Measurements from ENCODE around the gene FAF2.

Gene FAF2

DNA sequence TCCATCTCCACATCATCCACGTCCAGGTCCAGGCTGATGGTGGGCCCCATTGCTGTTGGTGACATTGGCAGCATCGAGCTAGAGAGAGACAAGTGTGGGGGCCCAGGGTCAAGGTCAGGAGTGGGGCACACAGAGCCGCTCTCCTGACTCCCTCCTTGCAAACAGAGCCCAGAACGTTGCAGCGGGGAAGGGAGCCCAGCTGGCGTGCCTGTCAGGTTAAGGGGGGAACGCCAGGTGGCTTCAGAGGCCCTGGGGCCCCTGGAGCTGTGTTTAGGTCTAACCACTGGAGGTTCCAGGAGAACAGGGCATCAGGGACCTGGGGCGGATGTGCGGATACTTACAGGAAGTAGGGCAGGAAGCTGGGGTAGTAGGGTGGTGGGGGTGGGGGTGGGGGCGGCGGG is 81.6 kb downstream of the FAF2 start:
- DNase-seq (ENCODE audit: low read depth in 2 of 3, low spot score in 1 of 3): no peak

DNA sequence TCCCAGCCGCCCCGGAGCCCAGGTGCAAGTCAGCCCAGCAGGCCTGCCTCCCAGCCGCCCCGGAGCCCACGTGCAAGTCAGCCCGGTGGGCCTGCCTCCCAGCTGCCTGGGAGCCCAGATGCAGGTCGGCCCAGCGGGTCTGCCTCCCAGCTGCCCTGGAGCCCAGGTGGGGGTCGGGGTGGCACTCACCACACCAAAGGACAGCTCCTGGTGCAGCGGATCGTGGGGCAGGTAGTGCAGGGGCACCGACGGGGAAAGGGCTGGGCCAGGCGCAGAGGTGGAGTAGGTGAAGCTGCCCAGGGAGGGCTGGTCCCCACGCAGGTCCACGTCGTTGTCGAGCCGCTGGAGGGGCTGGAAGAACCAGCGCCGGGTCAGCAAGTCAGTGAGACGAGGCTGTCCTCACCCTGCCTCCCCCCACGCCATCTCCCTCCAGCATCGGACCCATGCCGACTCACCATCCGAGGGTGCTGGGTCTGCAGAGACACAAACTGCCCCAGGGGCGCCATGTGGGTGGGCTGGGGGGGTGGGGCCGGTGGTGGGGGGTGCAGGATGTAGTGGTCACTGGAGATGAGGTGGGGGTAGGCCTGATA is 82.3 kb downstream of the FAF2 start:
- DNase-seq (ENCODE audit: low read depth in 2 of 3, low spot score in 1 of 3): no peak

DNA sequence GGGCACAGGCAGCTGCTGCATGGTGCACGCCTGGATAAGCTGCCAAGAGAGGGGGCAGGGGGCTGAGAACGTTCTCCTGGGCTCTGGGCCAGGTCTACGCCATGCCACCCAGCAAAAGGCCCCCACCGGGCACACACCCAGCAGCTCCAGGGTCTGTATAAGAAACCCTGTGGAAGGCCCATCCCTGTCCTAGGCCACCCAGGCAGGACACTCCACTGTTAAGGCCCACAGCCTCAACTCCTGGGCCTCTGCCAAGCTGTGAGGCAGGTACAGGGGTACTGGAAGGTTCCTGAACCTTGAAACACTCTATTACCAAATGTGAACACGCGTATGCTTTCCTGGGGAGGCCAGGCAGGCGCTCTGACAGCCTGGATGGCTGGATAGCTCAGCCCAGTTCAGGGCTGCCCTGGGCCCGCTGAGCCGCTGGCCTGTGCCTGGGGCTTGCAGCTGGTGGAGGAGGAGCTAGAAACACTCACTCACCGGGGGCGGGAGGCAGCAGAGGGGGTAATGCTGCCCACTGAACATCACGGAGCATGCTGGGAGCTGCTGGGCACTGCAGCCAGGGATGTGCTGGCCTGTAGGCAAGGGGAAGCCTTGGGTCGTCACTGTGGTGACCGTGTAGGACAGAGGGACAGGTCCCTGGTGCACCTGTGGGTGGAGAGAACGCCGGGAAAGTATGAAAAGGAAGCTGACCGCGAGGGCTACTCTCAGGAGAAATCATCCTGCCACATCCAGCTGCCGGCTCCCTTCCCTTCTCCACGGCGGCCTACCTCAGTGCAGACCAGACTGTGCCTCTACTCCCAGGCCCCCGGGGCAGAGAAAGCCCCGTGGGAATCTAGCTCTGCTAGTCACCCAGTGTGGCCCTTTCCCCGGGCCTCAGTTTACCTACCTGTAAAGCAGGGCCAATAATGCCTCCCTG is 83.1 kb downstream of the FAF2 start:
- DNase-seq (ENCODE audit: low read depth in 2 of 3, low spot score in 1 of 3): no peak

DNA sequence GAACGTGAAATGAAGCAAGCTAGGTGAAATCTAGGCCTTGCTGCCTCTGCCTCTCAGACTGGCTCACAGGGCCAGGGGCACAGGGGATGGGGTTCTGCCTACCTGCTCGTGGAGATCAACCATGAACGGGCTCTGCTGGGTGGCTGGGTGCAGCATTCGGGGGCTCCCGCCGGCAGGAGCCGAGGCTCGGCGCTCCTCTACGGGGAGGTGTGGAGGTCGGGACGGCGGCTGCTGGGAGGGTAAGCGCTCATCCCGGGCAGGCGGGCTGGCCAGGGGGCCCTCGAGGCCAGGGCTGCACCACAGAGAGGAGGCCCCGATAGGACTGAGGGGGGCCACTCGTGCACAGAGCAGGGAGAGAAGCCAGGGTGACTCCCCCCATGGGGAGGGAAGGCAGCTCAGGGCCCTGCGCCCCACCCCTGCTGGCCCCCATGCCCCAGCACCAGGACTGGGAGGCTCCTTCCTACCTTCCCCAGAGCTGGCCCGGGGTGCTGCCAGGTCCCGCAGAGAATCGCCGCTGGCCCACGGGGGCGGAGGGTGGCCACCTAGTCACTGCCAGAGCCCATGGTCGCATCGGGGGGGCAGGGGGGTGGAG is 83.8 kb downstream of the FAF2 start:
- no peak for DNase-seq (ENCODE audit: low read depth in 2 of 3, low spot score in 1 of 3)

DNA sequence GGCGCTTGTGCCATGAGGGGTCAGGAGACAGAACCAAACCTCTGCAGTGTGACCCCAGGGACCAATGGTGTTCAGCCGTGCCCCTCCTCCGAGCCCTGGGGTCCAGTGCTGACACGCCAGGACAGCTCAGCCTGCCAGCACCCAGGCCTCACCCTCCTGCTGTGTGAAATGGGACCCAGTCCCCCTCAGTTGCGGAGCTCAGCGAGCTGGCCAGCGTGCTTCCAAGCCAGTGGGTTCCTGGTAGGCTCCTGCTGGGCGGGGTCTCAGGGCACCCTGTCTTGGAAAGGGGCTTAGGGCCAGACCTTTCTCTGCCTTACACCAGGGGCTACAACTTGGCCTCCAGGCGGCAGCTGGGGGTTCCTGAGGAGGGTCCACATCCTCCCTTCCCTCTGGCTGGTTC is 84.6 kb downstream of the FAF2 start:
- DNase-seq (ENCODE audit: low read depth in 2 of 3, low spot score in 1 of 3): no peak

GRCh38 chr5:176533390-176533789 is 85.2 kb downstream of the FAF2 start:
- DNase-seq (ENCODE audit: low read depth in 2 of 3, low spot score in 1 of 3): no peak

GRCh38 chr5:176533894-176534611 is 85.9 kb downstream of the FAF2 start:
- DNase-seq (ENCODE audit: low read depth in 2 of 3, low spot score in 1 of 3): no peak

DNA sequence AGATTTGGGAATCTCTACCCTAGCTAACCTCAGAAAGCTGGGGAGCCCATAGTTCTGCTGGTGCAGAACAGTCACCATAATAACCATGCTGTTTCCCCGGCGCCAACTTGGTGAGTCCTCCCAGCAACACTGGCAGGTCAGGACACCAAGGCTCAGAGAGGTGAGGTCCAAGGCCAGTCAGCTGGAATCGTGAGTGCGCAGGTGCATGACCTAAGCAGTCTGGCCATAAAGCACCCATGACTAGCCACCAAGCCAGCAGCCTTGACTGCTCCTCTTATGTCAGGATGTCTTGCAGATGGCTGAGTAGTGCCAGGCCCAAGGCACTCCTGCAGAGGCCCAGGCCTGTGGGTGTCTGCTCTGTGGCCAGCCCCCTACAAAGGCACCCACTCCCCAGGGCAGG is 86.5 kb downstream of the FAF2 start:
- no peak for DNase-seq (ENCODE audit: low read depth in 2 of 3, low spot score in 1 of 3)

GRCh38 chr5:176535101-176535663 is 87.0 kb downstream of the FAF2 start:
- no peak for DNase-seq (ENCODE audit: low read depth in 2 of 3, low spot score in 1 of 3)

- no peak for DNase-seq (ENCODE audit: low read depth in 2 of 3, low spot score in 1 of 3)
Observed at GRCh38 chr5:176535664-176536131, 87.5 kb downstream of the FAF2 start.

- DNase-seq (ENCODE audit: low read depth in 2 of 3, low spot score in 1 of 3): peak; percentile 56 to 70 (median 59)
Observed at GRCh38 chr5:176536132-176536901, 88.1 kb downstream of the FAF2 start.

GRCh38 chr5:176536902-176537553 is 88.8 kb downstream of the FAF2 start, which contains the start of gene RNF44:
Gene RNF44, minus strand, starts transcription at chr5:176537402. Its CDS starts 4,930 bp downstream, at chr5:176532472.
- DNase-seq (ENCODE audit: low read depth in 2 of 3, low spot score in 1 of 3): peak; percentile 94 to 97 (median 96)

DNA sequence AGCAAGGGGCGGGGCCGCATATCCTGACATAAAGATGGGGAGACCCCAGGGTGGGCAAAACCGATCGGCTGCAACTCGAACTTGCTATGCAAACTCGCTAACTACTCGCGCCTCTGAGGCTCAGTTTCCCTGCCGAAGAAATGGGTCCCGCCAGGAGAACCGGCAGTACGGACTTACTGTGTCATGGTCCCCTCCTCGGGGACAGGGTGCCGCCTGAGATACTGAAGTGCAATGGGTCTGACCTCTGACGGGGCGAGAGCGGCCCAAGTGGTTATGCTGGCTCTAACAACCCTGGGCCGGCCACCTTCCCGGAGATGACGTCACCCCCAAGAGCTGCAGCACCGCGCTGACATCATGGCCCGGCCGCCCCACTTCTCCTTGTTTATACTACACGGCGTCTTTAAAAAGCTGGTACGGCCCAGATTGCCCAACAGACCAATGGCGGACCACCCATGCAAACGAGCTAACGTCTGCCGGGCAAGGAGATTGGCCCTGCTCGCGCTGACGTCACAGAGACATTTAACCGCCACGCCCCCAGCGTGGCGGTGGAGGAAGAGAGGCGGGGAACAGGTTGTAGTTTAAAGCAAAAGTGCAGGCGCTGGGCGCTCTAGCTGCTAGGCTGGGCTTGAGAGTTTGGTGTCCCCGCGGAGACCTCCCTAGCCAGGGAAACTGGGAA is 89.5 kb downstream of the FAF2 start:
- peak; percentile 94 to 96 (median 95) for DNase-seq (ENCODE audit: low read depth in 2 of 3, low spot score in 1 of 3)

DNA sequence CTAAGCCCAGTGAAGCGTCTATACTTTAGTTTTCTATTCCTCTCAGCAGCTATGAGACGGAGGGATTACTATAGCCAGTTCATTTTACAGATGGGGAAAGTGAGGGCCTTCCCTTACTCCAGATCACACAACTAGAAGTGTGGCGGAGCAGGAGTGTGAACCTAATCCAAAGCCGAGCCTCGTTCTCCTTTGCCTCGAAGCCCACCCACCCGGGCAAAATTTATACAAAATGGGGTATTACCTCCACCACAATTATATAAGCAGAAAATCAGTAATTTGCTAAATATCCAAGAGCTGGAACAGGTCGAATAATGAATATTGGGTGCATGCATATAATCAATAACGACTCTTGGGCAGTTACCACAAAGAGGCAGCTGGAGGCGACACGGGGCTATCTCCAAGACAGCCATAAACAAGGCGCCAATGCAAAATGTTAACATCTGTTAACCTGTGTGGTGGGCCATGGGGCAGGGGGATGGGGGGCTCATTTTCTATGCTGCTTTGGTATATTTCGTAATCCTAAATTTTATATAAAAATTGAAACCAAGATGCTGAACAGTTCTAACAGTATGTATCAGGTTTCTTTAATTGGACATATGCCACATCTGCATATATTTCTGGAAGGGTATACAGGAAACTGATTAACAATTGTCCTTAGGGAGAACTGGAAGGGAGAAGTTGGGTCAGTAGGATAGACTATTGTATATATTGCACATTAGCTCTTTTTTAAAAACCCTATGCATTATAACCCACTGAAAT is 90.2 kb downstream of the FAF2 start:
- no peak for DNase-seq (ENCODE audit: low read depth in 2 of 3, low spot score in 1 of 3)

- DNase-seq (ENCODE audit: low read depth in 2 of 3, low spot score in 1 of 3): no peak
Observed at GRCh38 chr5:176538989-176539384, 90.8 kb downstream of the FAF2 start.

DNA sequence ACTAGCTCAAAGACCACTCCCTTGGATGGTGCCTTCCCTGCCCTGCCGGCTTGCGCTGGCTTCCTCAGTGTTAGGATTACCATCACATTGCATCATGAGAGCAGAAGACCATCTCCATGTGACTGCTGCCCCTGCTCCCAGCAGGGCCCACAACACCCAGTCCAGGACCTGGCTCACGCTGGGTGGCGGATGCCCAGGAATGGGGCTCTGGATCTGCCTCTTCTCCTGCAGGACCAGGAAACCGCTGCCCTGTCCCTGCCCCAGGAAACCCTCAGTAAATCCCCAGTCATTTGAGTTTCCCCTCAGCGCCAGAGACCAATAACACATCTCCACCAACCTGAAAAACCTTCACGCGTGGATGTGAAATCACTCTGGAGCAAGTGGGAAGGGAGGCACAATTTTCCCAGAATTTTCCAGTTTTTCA is 92.3 kb downstream of the FAF2 start:
- DNase-seq (ENCODE audit: low read depth in 2 of 3, low spot score in 1 of 3): no peak

DNA sequence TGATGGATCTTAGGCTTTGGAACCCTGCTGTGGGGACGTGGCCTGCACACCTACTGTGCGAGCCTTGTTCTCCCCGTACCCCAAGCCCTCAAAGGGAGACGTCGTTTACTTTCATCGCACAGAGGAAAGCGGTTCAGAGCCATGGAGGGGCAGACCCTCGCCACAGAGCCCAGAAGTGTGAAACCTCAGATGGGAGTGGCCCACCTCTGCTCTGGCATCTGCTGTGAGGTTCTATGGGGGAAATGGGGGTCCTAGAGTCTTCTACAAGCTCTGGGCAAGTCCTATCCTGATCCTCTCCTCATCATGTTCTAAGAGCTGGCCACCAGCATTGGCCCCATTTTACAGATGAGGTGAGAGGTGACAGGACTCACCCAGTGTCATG is 92.8 kb downstream of the FAF2 start:
- DNase-seq (ENCODE audit: low read depth in 2 of 3, low spot score in 1 of 3): no peak

DNA sequence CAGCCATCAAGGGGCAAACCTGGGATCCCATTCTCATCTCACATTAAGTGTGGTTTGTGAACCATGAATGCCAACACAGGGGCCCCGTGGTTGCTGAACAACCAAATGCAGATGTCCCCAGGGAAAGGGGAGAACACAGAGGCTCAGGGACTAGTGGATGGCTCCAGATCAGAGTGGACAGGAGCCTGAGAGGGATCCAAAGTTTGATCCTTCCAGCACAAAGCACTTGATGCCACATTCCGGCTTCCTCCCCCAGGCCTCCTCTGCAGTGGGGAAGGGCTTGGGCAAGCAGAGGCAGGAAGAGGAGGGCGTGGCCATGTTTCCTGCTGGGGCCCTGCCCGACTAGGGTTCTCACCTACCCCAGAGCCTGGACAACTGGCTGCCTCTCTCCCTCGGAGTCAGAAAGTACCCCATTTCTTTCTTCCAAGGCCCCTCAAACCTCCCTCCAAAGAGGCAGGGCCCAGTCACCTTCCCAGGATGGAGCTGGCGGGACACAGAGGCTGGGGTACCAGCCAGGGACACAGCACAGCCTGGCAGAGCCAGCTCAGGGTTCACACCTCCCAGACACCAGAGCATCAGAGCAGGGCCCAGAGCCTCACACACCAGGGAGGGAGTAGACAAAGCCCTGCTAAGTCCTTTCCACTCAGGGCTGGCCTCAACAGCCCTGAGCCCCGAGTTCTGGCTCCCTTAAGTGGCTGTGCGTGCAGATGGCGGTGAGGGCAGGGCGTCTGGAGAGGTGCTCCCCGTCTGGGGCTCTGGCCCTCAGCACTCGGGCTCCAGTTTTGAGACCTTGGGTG is 93.4 kb downstream of the FAF2 start:
- peak in 2 of 3 donors; percentile 52 to 61 for DNase-seq (ENCODE audit: low read depth in 2 of 3, low spot score in 1 of 3)

Data from stimulated activated CD4-positive, alpha-beta T cell treated with anti-CD3 and anti-CD28 coated beads, Interleukin-12 subunit alpha, Interleukin-12 subunit beta, amount 100 ng/mL, for 48 hours (primary cell).